ENCODE measurements around the gene SALL4.
"Not testable (repeated sequence)": the region's sequence is repeated elsewhere in the genome, so short reads cannot be mapped to it uniquely, and the experiment has no call there.

Gene SALL4

GRCh38 chr20:51763965-51764602 lies 38.2 kb downstream of the SALL4 start:
- no peak for DNase-seq

DNA sequence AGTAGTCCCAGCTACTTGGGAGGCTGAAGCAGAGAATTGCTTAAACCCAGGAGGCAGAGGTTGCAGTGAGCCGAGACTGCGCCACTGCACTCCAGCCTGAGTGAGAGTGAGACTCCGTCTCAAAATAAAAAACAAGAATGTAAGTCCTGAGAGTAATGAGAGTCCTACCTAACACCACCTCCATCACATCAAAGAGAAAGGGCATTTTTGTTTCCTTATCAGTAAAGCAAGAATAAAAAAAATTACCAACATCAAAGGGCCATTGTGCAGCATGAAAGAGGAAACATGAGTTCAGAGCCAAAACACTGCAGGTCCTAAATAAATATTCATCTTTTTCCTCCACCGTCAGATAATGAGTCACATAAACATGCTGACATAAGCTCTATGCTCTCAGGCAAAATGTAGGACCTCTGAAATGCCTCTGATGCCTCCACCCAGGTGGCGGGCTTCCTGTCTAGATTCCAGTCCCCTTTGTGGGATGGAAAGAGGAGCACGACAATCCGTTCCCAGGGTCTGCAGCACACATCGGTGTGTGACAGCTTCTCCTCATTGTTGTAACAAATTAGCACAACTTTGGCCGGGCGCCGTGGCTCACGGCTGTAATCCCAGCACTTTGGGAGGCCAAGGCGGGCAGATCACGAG lies 41.3 kb downstream of the SALL4 start:
- no peak for DNase-seq

- no peak for DNase-seq
These were observed 42.4 kb downstream of the SALL4 start for GRCh38 chr20:51759769-51760510.

DNA sequence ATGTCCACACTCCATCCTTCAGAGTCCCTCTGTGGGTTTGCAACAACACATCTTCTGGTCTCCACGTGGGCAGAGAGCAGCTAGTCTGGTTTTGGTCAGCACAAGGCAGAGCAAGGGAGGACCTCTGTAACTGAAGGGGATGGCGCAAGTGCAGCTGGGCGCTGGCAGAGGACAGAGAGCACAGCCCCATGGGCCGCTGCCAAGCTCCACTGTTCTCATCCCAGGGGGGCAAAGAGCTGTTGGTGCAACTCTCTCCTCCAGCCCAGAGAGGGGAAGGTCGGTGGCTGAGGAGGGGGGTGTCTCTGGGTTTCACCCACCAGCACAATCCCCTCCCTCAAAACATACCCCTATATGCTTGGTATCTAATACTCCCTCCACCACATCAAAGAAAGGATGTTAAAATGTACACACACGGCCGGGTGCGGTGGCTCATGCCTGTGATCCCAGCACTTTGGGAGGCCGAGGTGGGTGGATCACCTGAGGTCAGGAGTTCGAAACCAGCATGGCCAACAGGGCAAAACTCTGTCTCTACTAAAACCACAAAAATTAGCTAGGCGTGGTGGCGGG lies 43.3 kb downstream of the SALL4 start:
- no peak for DNase-seq

DNA sequence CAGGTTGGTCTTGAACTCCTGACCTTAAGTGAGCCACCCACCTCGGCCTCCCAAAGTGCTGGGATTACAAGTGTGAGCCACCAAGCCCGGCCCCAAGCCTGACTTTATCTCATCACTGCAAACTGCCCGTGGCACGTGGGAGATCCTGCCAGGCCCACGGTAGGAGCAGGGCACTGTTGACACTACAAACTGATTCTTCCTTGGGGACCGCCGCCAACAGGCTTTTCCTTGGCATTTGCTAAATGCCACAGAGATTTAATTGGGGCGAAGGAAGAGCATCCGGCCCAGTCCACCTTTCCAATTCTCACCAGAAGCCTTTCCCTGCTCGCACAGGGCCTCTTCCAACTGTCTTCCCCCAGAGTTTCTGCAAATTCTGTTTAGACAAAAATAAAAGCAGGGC lies 45.1 kb downstream of the SALL4 start:
- no peak for DNase-seq

GRCh38 chr20:51756653-51757052 lies 45.7 kb downstream of the SALL4 start:
- DNase-seq = no peak

GRCh38 chr20:51753220-51753619 lies 49.1 kb downstream of the SALL4 start:
- not testable (repeated sequence) for DNase-seq

GRCh38 chr20:51752343-51752951 lies 49.9 kb downstream of the SALL4 start:
- DNase-seq = no peak

DNA sequence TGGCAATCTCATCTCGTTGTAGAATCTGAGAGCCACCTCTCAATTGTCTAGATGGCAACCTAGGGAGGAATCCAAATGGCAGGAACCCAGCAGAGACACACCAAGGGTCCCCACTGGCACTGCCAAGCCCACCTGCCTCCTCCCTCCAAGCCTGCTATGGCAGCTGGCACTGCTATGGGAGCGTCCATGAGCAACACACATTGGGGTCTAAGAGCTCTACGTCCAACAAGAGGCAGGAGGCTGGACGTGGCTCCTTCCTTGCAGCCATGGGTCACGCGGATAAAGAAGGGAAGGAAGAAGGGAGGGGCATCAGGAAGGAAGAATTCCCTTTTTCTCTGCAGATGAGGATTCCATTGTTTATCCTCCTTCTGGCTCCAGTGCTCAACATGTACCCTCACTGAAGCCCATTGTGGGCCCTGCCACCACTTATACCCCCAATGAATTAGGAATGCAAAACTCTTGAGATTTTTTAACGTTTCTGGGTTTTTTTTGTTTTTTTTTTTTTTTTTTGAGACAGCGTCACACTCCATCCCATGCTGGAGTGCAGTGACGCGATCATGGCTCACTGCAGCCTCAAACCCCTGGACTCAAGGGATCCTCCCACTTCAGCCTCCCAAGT lies 51.4 kb downstream of the SALL4 start:
- DNase-seq = no peak

DNA sequence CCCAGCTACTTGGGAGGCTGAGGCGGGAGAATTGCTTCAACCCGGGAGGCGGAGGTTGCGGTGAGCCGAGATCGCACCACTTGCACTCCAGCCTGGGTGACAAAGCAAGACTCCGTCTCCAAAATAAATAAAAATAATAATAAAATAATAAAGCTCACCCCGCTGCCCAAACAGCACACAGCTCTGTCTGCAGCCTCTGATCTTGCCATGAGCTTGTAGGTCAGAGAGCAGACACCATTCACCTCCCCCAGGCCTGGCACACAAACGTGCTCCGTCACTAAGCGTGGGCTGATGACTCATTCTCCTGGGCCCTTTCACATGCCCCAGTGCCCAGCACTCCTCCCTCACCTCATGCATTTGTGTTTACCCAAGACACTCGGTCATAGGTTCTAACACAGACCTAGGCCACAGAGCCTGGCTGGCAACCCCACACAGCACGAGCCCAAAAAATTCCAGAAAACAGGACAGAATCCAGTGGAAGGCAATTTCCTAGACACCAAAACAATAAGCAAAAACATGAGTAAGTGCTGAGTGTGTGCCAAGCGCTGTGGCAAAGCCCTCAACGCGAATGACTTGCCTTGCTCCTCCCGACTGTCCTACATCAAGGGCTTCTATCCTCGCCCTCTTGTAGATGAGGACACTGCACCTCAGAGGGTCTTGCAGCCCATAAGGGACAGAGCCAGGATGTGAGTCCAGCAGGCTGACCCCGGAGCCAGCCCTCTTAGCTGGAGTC lies 52.1 kb downstream of the SALL4 start:
- DNase-seq = peak in 1 of 2 experiments; percentile 40

DNA sequence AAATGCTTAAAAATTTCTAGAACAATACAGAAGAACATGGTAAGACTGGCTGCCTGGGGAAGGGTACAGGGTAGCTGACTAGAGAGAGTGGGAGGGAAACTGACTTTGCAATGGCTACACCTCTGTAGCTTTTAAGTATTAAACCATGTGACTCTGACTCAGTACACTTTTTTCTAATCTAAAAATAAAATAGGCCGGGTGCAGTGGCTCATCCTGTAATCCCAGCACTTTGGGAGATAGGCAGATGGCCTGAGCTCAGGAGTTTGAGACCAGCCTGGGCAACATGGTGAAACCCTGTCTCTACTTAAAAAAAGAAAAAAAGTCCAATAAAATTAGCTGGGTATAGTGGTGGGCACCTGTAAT lies 52.7 kb downstream of the SALL4 start:
- no peak for DNase-seq

- no peak for DNase-seq
These were observed 55.0 kb downstream of the SALL4 start for GRCh38 chr20:51747182-51747911.

- no peak for DNase-seq
These were observed 56.5 kb downstream of the SALL4 start for GRCh38 chr20:51745804-51746203.

DNA sequence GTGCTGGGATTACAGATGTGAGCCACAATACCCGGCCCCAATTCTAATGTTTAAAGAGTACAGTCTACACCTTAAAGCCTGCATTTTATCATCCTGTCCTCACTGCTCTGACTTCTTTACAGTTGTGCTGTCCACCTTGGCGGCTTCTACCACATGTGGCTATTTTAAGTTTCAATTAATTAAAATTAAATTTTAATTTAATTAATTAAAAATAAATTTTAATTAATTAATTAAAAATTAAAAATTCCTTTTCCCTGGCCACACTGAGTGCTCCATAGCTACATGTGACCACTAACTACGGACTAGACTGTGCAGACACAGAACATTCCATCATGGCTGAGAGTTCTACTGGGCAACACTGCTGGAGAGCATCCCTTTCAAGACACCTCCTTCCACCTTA lies 61.5 kb downstream of the SALL4 start:
- no peak for DNase-seq

GRCh38 chr20:51740308-51740707 lies 62.0 kb downstream of the SALL4 start:
- not testable (repeated sequence) for DNase-seq

DNA sequence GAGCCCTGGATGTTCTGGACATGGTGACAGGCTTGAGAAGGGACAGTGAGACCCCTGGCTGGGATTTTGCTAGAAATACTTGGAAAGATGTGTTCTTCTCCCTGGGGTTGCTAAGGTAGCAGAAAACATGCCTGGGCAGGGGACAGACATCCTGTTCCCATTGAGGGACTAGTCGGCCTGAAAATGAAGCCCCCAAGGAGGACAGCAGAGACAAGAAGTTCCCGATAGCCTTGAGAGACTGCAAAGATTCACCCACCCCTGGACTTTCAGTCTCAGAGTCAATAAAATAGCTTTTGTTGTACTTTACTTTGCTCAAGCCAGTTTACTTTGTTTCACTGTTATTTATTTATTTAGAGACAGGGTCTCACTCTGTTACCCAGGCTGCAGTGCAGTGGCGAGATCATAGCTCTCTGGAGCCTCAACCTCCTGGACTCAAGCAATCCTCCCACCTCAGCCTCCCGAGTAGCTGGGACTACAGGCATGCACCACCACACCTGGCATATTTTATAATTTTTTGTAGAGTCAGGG lies 62.5 kb downstream of the SALL4 start:
- no peak for DNase-seq

DNA sequence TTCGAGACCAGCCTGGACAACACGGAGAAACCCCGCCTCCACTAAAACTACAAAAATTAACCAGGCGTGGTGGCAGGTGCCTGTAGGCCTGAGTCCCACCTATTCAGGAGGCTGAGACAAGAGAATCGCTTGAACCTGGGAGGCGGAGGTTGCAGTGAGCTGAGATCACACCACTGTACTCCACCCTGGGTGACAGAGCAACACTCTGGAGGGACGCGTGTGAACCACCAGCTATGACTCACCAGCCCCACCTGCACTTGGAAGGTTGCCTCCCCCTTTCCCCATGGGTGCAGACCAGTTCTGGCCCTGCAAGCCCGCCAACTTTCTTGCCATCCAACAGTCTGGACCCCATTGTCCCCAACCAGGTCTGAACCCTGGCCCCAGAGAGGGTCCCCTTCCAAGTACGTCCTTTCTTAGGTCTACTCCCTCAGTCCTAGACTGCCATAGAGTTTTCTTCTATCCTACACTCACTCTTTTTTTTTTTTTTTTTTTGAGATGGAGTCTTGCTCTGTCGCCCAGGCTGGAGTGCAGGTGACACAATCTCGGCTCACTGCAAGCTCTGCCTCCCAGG lies 63.4 kb downstream of the SALL4 start:
- no peak for DNase-seq

DNA sequence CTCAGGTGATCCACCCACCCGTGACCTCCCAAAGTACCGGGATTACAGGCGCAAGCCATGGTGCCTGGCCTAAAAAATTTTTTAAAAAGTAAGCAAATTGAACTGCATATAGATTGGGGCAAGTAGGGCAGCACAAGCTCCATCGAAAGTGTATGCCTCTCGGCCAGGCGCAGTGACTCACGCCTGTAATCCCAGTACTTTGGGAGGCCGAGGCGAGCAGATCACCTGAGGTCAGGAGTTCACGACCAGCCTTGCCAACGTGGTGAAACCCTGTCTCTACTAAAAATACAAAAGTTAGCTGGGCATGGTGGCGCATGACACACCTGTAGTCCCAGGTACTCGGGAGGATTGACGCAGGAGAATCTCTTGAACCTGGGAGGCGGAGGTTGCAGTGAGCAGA lies 64.1 kb downstream of the SALL4 start:
- not testable (repeated sequence) for DNase-seq

- no peak for DNase-seq
These were observed 65.4 kb downstream of the SALL4 start for GRCh38 chr20:51736947-51737346.

DNA sequence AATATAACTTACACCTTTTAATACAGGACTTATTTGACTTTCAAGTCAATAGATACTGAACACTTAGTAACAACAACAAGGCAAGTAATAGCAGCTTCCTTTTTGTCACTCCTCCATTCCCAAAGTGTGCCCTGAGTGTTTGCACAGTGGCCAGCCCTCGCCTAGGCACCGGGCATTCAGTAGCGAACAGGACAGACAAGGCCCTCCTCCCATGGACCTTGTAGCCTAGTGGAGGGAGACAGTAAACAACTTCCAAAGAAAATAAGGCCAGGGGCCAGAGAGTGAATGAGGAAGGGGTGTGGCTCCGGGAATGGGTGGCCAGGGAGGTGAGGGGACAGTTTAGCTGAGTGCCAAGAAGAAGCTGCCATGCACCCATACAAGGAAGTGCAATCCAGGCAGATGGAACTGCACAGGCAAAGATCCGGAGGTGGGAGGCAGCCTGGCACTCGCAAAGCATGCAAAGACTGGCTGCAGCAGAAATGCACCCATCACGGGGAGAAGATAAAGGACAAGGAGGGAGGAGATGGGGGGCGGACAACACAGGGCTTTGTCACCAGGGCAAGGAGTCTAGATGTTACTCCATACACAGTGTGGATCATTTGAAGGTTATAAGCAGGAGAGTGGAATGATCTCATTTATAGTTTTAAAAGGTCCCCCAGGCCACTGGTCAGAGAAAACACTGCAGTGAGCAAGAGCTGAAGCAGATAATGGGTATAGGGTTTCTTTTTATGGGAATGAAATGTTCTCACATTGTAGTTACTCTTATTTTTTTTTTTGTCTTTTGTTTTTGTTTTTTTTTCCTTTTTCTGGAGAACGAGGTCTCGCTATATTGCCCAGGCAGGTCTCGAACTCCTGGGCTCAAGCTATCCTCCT lies 66.4 kb downstream of the SALL4 start:
- no peak for DNase-seq
